Measurements from ENCODE around the gene SEC16B.

The SEC16B gene

DNA sequence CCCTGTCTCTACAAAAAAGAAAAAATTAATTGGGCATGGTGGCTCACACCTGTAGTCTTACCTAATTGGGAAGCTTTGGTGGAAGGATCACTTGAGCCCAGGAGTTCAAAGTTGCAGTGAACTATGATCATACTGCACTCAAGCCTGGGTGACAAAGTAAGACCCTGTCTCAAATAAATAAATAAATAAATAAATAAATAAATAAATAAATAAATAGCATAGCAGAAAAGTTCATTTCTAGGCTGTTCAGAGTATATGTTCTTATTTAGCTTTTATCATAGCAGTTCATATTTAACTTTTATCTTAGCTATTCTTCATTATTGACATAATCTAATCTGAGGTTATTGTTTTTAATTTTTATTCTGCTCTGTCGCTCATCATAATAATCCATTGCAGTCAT, 8.7 kb upstream of the SEC16B start:
- no peak for DNase-seq (ENCODE audit: low spot score)

DNA sequence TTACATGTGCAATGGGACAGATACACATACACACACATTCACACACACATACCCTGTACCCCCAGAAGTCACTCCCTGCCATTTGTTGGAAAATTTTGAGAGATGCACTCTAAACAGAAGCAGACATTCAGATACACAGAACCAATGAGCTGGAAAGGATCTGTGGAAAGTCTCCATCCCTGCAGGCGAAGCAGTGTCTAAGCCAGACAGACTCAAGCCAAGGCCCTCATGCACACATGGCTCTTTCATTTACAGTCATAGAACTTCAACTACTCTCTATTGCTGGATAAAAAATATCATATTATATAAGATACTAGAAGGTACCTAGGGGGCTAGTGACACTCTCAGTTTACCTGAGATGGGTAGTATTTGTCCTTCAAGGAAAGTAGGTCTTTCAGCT, 7.3 kb upstream of the SEC16B start:
- DNase-seq (ENCODE audit: low spot score), result no peak

DNA sequence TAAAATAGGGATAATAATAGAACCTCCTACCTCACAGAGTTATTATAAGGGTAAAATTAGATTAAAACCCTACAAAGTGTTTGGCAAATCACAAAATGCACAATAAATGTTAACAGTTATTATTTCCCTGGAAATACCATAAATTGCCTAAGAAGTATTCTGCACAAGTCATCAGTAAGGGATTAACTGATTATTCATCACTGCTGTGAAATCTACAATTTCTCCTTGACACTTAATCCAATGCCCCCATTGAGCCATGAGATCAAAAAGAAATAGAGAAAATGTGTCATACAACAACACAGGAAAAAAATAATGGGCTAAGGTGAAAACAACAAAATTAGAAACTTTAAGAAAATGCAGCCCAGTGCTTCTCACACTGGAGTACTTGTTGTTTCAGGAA, 6.7 kb upstream of the SEC16B start:
- no peak for DNase-seq (ENCODE audit: low spot score)

DNA sequence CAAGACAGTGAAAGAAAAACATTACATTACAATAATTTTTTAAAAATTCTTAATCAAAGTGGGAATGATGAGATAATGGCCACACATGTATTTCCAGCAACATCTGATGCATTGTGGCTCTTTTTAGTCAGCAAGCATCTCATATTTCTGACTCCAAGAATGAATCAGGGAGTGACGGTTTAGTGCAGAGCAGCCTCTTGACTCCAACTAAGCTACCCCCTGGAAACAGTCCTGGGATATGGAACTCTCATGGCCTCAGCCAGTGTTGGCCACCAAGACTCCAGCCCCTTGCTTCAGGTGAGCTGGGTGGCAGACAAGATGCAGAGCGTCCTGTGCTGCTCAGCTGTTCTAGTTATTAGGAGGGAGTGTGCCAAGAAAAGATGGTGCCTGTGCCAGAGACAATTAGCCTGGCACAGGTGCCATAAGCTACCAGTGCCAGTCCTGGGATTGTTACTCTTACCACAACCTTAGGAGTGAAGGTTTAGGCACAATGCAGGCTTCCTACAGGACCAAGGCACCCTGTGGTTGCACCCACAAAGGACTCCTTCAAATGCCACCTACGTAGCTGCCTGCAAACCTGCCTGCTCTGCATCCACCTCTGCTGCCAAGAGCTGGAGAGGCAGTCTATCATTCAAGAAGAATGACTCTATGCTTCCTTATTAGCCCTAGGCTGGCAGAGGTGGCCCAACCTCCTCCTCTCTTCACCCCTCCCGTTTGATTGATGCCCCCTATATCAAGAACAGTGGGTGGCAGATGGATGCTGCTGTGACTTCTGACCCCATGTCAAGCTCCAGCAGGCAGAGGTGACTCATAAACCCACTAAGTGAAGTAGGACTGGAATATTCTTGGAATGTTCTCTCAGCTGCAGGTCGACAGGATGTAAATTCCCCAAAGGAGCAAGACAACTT, 6.0 kb upstream of the SEC16B start:
- peak; percentile 53 for DNase-seq (ENCODE audit: low spot score)

DNA sequence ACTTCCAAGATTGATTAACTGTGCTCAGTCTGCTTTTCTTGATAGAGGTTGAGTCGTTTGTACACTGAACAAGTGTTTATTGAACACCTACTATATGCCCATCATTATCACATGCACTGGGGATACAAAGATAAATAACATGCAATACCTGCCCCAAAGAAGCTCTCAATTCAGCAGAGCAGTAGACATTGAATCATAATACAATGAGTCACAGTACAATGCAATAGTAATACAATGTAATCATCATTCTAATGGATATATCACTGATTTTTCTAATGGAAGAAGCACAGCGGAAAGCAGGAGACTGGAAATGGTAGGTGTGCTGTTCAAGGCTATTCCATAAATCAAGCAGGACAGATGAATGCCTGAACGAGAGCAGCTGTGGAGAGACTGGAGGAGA, 3.7 kb upstream of the SEC16B start:
- no peak for DNase-seq (ENCODE audit: low spot score)

DNA sequence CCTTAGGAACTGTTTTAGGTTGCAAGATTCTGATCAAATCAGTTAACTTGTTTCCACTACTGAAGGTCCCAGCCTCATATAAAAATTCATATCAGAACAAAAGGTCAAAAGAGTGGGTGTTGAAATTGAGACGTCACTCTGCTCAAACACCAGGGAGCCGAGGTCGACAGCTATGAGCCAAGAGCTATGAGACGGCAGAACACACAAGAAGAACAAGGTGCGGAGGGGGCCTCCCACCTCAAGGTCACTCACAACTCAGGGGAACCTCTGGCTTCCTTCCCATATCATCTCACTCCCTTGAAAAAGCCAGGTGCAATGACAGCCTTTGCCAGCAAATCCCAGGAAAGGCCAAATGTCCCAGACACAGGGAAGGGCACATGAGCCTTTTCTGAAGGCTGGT, 749 bp downstream of the SEC16B start:
- DNase-seq (ENCODE audit: low spot score), result no peak

DNA sequence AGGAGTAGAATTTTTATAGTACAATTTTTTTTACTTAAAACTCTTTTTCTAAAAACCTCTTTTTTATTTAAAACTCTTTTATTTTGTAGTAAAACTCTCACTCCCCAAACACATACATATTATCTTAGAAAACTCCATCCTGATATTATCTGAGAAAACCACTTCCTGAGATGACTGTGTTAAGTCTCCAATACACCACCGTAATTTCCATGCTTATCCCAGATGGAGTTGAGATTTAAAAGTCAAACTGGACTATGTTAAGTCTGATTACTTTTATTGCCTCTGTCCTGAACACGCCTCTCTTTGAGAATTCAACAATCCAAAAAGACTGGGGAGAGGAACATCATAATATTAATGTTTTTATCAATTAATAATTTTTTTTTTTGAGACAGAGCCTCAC, 3.7 kb downstream of the SEC16B start:
- peak; percentile 22 for DNase-seq (ENCODE audit: low spot score)

DNA sequence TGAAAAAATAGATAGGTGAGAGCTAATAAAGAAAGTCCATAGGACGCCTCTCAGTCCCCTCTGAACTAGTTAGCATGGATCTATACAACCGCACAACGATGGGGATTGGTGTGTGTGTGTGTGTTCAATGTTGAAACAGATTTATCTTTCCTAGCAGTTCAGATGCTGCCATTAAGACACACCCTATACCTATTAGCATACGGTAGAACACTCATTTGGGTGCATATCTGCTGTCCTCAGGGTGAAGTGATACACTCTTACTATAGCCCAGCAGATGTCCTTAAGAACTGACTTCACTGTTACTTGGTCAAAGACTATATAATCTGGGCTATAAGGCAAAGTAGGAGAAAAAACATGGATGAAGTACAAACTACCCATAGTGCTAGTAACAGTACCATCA, 4.6 kb downstream of the SEC16B start:
- DNase-seq (ENCODE audit: low spot score), result no peak

DNA sequence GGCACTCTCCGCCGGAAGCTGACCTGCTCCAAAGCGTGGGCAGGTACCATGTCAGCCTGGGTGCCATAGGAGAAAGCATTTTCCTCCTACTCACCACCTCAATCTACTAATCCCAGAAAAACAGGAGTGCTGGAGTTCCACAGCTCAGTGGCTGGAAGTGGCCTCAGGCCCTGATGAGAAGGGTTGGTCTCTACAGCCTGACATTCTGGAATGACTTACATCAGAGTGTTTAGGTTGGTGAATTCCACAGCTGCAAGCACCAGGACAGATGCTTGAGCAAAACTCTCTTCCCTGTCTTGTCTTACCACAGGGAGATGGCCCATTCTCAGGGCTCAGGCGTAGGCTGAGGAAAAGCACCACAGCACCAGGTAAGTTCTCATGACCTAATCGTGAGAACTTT, 5.5 kb downstream of the SEC16B start:
- no peak for DNase-seq (ENCODE audit: low spot score)

DNA sequence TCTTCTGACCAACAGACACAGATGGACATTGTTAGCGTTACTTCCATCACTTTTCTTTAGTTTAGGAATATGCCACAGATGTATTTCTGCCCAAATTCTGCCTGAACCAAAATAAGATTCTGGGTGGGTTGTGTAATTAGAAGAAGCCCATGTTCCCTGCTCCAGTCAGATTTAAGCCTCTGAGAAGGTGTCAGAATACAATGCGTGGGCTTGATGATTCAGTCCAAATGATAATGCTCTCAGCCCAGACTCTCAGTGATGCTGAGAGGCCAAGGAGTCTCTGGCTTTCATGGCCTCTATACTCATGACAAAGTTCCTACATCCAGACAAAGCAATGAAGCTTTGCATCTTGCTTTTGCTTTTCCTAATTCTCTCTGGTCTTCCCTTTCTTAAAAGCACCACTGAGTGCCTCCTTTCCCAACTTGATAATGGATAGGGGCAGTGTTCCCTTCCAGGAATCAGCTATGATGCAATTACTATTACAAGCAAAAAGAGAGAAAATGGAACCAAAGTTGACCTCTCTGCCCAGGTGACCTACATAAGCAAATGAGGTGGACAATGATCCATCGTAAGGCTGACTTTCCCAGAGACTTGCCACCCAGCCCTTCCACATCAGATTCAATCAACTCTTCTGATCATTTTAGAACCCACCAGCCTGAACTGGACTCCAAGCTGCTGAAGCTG, 8.8 kb downstream of the SEC16B start:
- DNase-seq (ENCODE audit: low spot score), result no peak

DNA sequence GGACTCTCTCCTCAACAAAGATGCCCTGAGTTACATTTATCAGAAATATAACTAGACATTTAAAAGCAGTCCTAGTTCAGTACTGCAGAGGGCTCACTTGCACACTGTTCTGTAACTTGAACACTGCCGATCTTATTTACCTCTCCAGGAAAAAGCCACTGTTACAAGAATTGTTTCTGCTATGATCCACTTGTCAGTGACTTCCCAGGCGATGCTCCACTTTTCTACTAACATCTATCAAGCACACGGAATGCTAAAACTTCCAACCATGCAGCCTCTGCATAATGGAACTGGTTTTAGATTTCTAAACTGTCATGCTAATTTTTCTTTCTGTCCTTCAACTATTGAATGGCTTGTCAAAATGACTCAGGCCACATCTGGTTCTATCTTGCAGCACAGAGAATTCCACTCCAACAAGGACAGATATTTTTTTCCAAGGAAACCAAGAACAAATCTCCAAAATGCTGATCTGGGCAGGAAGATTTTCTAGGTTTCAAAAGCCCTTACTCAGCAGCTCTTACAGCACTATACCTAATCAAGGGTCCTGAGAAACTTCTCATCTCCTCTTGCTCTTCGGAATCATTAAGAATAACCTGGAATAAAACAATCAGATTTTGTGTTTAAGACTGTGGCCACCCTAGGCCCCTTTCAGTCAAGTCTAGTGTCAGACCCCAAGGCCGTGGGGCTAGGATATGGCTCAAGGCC, 9.9 kb downstream of the SEC16B start:
- DNase-seq (ENCODE audit: low spot score), result peak; percentile 59

DNA sequence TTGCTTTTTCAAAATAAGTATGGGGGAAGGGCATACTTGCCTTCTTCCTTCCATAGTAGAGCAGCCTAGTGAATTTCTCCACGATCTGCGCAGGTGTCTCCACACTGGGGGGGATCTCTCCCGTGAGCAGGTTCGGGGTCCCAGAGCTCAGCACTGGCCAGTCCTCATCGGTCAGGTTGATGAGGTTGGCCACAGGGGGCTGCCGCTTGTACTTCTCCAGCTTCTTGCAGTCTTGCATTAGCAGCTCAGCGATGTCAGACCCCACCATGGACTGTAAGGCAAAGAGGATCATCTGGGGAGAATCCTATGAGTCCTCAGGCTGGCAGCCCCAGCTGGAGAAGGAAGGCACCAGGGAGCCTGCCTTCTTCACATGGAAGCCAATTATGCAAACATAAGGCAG, 11.8 kb downstream of the SEC16B start:
- DNase-seq (ENCODE audit: low spot score), result no peak

DNA sequence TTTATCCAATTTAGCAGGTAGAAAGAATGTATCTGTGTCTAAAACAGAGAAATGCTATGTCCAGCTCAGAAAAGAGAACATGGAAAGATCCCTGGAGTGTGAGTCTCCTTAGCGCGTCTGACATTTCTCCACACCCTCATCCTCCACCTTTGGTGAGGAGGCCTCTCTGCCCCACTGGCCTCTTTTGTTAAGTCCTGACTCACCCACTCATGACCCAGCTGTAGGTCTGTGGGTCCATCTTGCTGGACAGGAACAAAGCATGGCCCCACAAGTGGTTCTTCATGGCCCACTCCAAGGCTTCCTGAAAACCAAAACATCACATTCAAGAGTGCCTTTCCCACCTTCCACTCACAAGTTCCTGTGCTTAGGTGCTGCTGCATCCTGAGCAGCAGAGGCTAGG, 15.8 kb downstream of the SEC16B start:
- DNase-seq (ENCODE audit: low spot score), result no peak

DNA sequence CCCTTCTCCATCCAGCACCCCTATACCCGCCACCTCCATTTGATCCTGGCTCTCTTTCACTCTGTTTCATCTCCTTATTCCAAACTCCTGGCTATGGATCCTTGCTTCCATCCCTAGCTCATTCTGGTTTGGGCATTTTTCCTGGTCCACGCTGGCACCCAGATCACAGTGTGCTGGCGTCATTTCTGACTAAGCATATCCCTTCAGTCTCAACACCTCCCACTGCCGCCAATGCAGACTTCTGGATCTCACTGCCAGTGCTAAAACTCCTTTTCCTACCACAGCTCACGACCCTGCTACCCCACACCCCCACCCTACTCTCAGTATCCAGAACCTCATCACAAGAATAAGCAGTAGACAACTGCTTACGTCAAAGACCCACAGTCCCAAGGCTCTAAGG, 16.3 kb downstream of the SEC16B start:
- DNase-seq (ENCODE audit: low spot score), result no peak

DNA sequence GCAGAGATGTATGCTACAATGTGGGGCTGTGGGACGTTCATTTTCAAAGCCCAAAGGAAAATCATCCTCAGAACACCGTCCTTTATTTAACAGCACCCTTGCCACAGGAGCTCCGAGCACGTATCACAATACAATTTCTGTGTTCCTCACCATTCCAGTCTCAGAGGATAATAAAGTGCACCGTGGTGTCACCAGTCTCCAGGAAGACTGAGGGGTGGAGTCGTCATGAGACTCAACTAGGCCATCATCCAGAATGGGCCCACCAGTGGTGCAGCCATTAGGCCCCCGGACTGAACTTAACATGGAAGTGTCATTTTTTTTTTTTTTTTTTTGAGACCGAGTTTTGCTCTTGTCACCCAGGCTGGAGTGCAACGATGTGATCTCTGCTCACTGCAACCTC, 17.2 kb downstream of the SEC16B start:
- no peak for DNase-seq (ENCODE audit: low spot score)

DNA sequence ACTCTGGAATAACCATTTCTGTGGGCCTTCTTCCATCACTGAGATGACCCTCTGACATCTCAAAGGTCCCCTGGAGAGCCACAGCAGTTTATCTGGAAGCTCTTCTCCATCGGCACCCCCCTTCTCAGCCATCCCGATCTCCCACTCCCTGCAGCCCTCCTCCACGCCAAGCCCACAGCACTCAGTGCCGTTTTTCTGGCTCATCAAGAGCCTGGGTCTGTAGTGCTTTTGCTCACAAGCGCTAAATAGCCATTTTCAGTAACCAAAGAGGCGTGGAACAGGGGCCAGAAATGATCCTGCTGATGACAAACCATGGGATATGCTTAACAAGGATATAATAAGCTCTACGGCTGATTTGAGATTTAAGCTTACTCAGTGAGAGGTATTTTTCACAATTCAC, 17.6 kb downstream of the SEC16B start:
- no peak for DNase-seq (ENCODE audit: low spot score)

DNA sequence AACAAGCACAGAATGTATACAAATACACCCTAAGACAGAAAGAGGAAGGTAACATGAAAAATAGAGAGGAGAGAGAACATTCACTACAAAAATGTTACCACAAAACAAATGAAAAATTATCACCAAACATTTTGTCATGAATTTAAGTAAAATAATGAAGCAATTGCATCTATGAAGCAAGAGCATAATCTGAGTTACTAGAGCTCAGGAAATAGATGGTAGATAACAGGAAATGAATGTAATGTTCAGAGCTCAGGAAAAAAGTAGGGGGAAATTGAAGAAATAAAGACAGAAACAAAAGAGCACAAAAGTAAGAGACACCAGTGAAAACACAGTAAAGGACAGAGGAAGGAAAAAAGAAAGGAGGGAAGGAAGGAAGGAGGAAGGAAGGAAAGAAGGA, 19.4 kb downstream of the SEC16B start:
- DNase-seq (ENCODE audit: low spot score), result no peak

DNA sequence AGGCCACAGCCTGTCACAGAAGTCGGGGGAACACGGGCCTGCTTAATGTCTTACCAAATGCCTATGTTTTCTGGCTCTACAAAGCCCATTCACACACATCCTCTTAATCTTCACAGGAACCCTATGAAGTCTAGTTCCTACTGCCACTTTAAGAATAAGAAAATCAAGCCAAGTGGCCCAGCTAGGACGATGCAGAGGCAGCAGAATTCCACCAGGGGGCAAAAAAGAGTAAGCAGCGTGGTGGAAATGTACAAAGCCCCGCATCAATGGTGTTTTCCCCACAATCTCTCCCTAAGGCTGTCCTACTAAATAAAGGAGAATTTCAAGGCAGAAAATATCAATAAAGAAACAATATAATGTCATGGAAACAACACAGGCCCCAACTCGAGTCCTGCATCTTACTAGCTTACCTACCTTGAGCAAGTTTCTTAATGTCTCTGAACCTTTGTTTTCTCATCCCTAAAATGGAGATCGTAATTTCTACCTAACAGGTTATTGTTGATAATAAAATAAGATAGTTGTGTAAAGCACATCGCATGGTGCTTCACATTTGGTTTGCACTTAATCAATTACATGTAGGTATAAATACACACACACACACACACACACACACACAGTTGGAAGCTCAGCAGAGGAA, 21.4 kb downstream of the SEC16B start:
- DNase-seq (ENCODE audit: low spot score), result peak; percentile 81

DNA sequence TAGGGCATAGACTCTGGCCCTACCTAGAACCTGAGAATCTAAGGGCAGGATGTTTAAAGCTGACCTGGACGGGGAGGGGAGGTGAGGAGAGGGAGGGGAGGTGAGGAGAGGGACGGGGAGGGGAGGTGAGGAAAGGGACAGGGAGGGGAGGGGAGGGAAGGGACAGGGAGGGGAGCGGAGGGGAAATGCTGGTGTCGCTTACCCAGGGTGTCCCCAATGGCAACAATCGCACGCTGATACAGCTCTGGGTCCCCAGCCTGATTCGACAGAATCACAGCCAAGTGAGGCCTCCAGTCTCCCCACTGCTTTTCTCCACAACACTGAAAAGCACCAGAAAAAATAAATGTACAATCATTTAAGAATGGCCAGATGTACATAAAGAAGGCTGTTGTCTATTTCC, 22.2 kb downstream of the SEC16B start:
- no peak for DNase-seq (ENCODE audit: low spot score)

DNA sequence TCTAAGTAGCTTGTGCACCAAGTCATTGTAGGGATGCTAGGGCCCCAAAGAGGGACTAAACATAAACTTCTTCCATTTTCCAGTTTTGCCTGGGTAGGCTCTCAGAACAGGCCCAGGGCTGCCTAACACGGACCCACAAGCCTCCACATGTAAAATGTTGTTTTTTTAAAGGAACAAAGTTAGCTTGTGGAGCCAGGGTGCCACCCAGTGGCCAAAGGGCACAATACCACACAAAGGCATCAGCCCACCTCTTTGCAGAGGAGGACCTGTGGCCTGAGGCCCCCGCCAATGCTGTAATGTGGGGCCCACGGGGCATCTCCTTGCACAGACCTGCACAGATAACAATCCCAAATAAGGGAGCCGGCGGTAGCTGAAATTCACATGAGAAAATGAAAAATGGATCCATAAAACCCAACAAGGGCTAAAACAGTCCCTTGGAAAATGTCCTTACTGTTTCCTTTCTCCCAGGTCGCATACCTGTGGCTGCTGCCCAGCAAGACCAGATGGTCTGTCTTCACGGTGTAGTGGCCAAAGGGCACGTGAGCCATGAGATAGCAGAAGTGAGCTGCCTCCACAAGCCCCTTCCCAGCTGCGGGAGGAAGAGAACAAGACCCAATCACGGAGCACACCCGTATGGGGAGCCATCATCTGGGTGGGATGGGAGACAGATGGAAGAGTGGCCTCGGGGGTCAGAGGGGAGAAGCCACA, 23.8 kb downstream of the SEC16B start:
- peak; percentile 77 for DNase-seq (ENCODE audit: low spot score)

DNA sequence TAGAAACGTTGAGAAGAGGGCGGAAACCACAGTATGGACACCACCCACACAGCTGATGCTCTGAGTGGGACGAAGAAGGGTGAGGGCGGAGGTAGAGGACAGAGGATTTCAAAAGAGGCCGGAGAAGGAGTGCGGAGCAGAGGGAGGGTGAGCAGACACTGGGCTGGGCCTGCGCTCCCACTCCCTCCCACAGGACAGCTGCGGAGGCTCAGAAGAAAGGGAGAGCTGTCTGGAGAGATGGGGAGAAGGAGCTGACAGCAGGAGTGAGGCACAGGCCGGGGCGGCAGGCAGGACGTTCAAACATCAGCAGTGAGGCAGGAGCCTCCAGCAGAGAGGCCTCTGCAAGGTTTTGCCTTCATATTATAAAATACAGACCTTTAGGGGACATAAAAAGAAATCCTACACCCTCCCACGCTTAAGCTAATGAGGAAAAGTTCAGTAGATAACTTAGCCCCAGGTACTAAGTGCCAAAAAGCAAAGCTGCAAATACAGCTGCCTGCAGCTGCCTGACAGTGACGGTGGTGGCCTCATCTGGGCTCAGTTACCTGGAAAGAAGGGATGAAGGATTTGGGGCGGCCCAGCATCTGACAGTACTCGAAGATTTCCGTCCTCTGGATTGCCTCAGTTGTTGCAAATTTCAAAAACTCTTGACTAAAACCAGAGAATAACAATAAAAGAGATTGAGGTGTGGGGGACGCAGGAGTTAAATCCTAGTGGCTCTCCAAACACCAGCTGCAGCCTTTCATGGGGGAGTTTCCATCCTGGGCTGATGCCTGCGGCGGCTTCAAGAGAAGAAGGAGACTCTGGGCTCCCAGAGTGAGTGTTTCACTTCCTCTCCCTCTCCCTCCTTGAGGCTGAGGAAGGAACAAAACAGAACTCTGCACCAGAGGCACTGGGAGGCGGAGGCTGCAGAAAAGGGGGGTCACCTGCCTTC, 25.6 kb downstream of the SEC16B start:
- no peak for DNase-seq (ENCODE audit: low spot score)
